ENCODE data around the gene STPG2.

The STPG2 gene

GRCh38 chr4:97525236-97525635 is 618.0 kb downstream of the STPG2 start:
- H3K4me1 ChIP-seq (ENCODE audit: low read length) = no peaks in the 10 kb centered on the region
- H3K9ac ChIP-seq (ENCODE audit: low read length) = no peak overlapping the region
- H3F3A ChIP-seq (ENCODE audit: insufficient read depth, low read length) = no peaks in the 10 kb centered on the region
- H3K9me2 ChIP-seq (replicated peaks; ENCODE audit: insufficient read depth, low read length) = no peaks in the 10 kb centered on the region
- H3K27ac ChIP-seq (ENCODE audit: low read length) = no peak overlapping the region
- TF ChIP-seq EZH2 (optimal IDR thresholded peaks at IDR 0.05; ENCODE audit: low read depth, low read length) (no peak), EZH2phosphoT487 (IDR thresholded peaks at IDR 0.05; ENCODE audit: low read length) (no peak), CTCF (IDR thresholded peaks at IDR 0.05; ENCODE audit: low read length) (no peak)
- no peaks in the 10 kb centered on the region for H3K9me3 ChIP-seq (replicated peaks; ENCODE audit: insufficient read depth, low read length)
- H3K4me3 ChIP-seq (ENCODE audit: low read length) = no peak overlapping the region
- H3K27me3 ChIP-seq (replicated peaks; ENCODE audit: insufficient read depth, low read length) = no peaks in the 10 kb centered on the region
- DNase-seq = no peak
- H4K20me1 ChIP-seq (ENCODE audit: insufficient read depth, low read length) = no peaks in the 10 kb centered on the region
- no peak overlapping the region for H3K4me2 ChIP-seq (ENCODE audit: low read depth, low read length)
- H3K36me3 ChIP-seq (replicated peaks; ENCODE audit: insufficient read depth, low read length) = no peaks in the 10 kb centered on the region
- H2AFZ ChIP-seq (ENCODE audit: low read length) = no peak overlapping the region
- no peaks in the 10 kb centered on the region for H3K79me2 ChIP-seq (ENCODE audit: low read length)

GRCh38 chr4:97517939-97518338 is 625.3 kb downstream of the STPG2 start:
- no peak overlapping the region for H2AFZ ChIP-seq (ENCODE audit: low read length)
- H3K9me2 ChIP-seq (replicated peaks; ENCODE audit: insufficient read depth, low read length) = no peaks in the 10 kb centered on the region
- H3F3A ChIP-seq (ENCODE audit: insufficient read depth, low read length) = no peaks in the 10 kb centered on the region
- no peak for TF ChIP-seq CTCF (IDR thresholded peaks at IDR 0.05; ENCODE audit: low read length)
- no peak for TF ChIP-seq EZH2phosphoT487 (IDR thresholded peaks at IDR 0.05; ENCODE audit: low read length)
- TF ChIP-seq EZH2 (optimal IDR thresholded peaks at IDR 0.05; ENCODE audit: low read depth, low read length) = no peak
- DNase-seq = no peak
- no peak overlapping the region for H3K27ac ChIP-seq (ENCODE audit: low read length)
- no peaks in the 10 kb centered on the region for H3K36me3 ChIP-seq (replicated peaks; ENCODE audit: insufficient read depth, low read length)
- H3K4me3 ChIP-seq (ENCODE audit: low read length) = no peak overlapping the region
- no peak overlapping the region for H3K9ac ChIP-seq (ENCODE audit: low read length)
- no peak overlapping the region for H3K4me2 ChIP-seq (ENCODE audit: low read depth, low read length)
- no peaks in the 10 kb centered on the region for H3K4me1 ChIP-seq (ENCODE audit: low read length)
- no peaks in the 10 kb centered on the region for H4K20me1 ChIP-seq (ENCODE audit: insufficient read depth, low read length)
- no peaks in the 10 kb centered on the region for H3K79me2 ChIP-seq (ENCODE audit: low read length)
- no peaks in the 10 kb centered on the region for H3K27me3 ChIP-seq (replicated peaks; ENCODE audit: insufficient read depth, low read length)
- H3K9me3 ChIP-seq (replicated peaks; ENCODE audit: insufficient read depth, low read length) = no peaks in the 10 kb centered on the region

DNA sequence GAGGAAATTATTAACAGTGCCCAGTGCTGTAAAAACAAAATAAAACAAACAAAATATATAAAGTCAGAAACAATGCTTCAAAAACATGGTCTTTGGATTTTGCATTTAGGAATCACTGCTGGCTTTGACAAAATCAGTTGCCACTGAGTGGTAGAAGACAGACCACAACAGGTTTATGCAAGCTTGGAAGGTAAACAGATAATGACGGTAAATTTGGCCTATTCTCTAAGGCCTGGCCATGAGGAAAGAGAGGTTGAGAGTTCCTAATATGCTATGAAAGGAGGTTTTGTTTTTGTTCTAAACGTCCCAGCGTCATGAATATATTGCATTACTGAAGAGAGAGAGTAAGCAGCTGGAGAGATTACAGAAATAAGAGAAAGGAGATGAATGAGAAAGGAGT is 629.4 kb downstream of the STPG2 start:
- Histone ChIP-seq H3K79me2 (ENCODE audit: low read length) (no peaks in the 10 kb centered on the region), H3K4me2 (ENCODE audit: low read depth, low read length) (no peak overlapping the region), H3K27ac (ENCODE audit: low read length) (no peak overlapping the region), H3K4me1 (ENCODE audit: low read length) (no peaks in the 10 kb centered on the region), H3K9ac (ENCODE audit: low read length) (no peak overlapping the region), H3K4me3 (ENCODE audit: low read length) (no peak overlapping the region), H4K20me1 (ENCODE audit: insufficient read depth, low read length) (no peaks in the 10 kb centered on the region), H3F3A (ENCODE audit: insufficient read depth, low read length) (no peaks in the 10 kb centered on the region), H2AFZ (ENCODE audit: low read length) (no peak overlapping the region), H3K27me3 (replicated peaks; ENCODE audit: insufficient read depth, low read length) (no peaks in the 10 kb centered on the region), H3K9me2 (replicated peaks; ENCODE audit: insufficient read depth, low read length) (no peaks in the 10 kb centered on the region), H3K36me3 (replicated peaks; ENCODE audit: insufficient read depth, low read length) (no peaks in the 10 kb centered on the region), H3K9me3 (replicated peaks; ENCODE audit: insufficient read depth, low read length) (no peaks in the 10 kb centered on the region)
- DNase-seq = no peak
- TF ChIP-seq EZH2 (optimal IDR thresholded peaks at IDR 0.05; ENCODE audit: low read depth, low read length) = no peak
- TF ChIP-seq CTCF (IDR thresholded peaks at IDR 0.05; ENCODE audit: low read length) = no peak
